HG02840 (cell line): ENCODE results near the gene SERPINE1.
"Not testable (repeated sequence)": the region's sequence is repeated elsewhere in the genome, so short reads cannot be mapped to it uniquely, and the experiment has no call there.

Source experiments
- ATAC-seq: cut with Tn5 transposase; IDR thresholded peaks from one replicate; pipeline ENCODE4 v1.9.1; 2021; ENCODE audit warnings: mild to moderate bottlenecking, moderate library complexity, moderate number of reproducible peaks; ENCODE audit not compliant: unreplicated experiment, low FRiP score

SERPINE1 gene

GRCh38 chr7:101100858-101101847, 25.8 kb upstream of the SERPINE1 start:
- no peak for ATAC-seq

GRCh38 chr7:101102026-101102425, 24.9 kb upstream of the SERPINE1 start:
- no peak for ATAC-seq

GRCh38 chr7:101103701-101104100, 23.2 kb upstream of the SERPINE1 start:
- ATAC-seq, result not testable (repeated sequence)

- no peak for ATAC-seq
Observed at GRCh38 chr7:101104193-101104713, 22.7 kb upstream of the SERPINE1 start.

GRCh38 chr7:101104799-101105198, 22.1 kb upstream of the SERPINE1 start:
- no peak for ATAC-seq

GRCh38 chr7:101105248-101105647, 21.7 kb upstream of the SERPINE1 start:
- ATAC-seq, result not testable (repeated sequence)

GRCh38 chr7:101106386-101106785, 20.5 kb upstream of the SERPINE1 start:
- ATAC-seq, result no peak

GRCh38 chr7:101108330-101108857, 18.5 kb upstream of the SERPINE1 start:
- ATAC-seq, result no peak

GRCh38 chr7:101108961-101109360, 17.9 kb upstream of the SERPINE1 start:
- ATAC-seq, result no peak

GRCh38 chr7:101109368-101109767, 17.5 kb upstream of the SERPINE1 start:
- ATAC-seq, result no peak

GRCh38 chr7:101111261-101111660, 15.6 kb upstream of the SERPINE1 start:
- no peak for ATAC-seq

- ATAC-seq, result no peak
Observed at GRCh38 chr7:101112233-101112632, 14.7 kb upstream of the SERPINE1 start.

GRCh38 chr7:101113140-101113539, 13.8 kb upstream of the SERPINE1 start:
- ATAC-seq, result not testable (repeated sequence)

GRCh38 chr7:101113836-101114235, 13.1 kb upstream of the SERPINE1 start:
- no peak for ATAC-seq

GRCh38 chr7:101114492-101114891, 12.4 kb upstream of the SERPINE1 start:
- ATAC-seq, result no peak

GRCh38 chr7:101115215-101115614, 11.7 kb upstream of the SERPINE1 start:
- no peak for ATAC-seq

- no peak for ATAC-seq
Observed at GRCh38 chr7:101116898-101117297, 10.0 kb upstream of the SERPINE1 start.

- ATAC-seq, result no peak
Observed at GRCh38 chr7:101118856-101119255, 8.0 kb upstream of the SERPINE1 start.

- no peak for ATAC-seq
Observed at GRCh38 chr7:101119876-101120275, 7.0 kb upstream of the SERPINE1 start.

GRCh38 chr7:101120315-101120714, 6.6 kb upstream of the SERPINE1 start:
- ATAC-seq, result no peak

- ATAC-seq, result not testable (repeated sequence)
Observed at GRCh38 chr7:101121631-101121990, 5.3 kb upstream of the SERPINE1 start.
